Panc1 (cell line): ENCODE data around the gene BLCAP. TPM values are rescaled to one million over a fixed set of nuclear protein-coding genes. Genes with fewer than 3 reads are reported as not detected.

Source experiments
- ATAC-seq: fragments of 200-7000 bp; cut with Tn5 transposase; 2 replicates; pipeline ENCODE4 v1.9.1; 2020; ENCODE audit warnings: mild to moderate bottlenecking, moderate library complexity
- BruUV-seq: library from RNA; stranded (reverse); fragments of 400-500 nt; replicated peaks from 2 replicates; lab custom pipeline; 2021; lab: Mats Ljungman, UMichigan
- CTCF ChIA-PET: fragments of 300-600 bp; sonication (Branson Sonifier 250); formaldehyde crosslinking; loops from one replicate; lab custom pipeline; 2022; ENCODE audit warnings: antibody characterized with exemption; lab: Charles Lee
- POLR2A ChIA-PET: fragments of 300-600 bp; sonication (Branson Sonifier 250); formaldehyde crosslinking; loops from one replicate; lab custom pipeline; 2022; ENCODE audit warnings: antibody characterized with exemption; lab: Charles Lee
- DNase-seq: peaks from one replicate; pipeline ENCODE4 v3.0.0-alpha.2; 2010; ENCODE audit warnings: low read depth, low spot score
- H3K27ac ChIP-seq: 2 replicates; pipeline ENCODE4 v1.5.1; 2011; ENCODE audit warnings: mild to moderate bottlenecking, low read length, inconsistent platforms
- H3K27me3 ChIP-seq: fragments of 200-500 bp; sonication (Bioruptor generic); 2 replicates; pipeline ENCODE4 v1.6.0; 2014; ENCODE audit warnings: low read length, inconsistent platforms; ENCODE audit not compliant: control insufficient read depth, insufficient read depth
- H3K36me3 ChIP-seq: fragments of 200-500 bp; sonication (Bioruptor generic); 2 replicates; pipeline ENCODE4 v1.5.1; 2014; ENCODE audit warnings: inconsistent platforms, mild to moderate bottlenecking, low read length, moderate library complexity; ENCODE audit not compliant: control insufficient read depth, insufficient read depth
- H3K4me1 ChIP-seq: 2 replicates; pipeline ENCODE4 v1.5.1; 2011; ENCODE audit warnings: inconsistent platforms, mild to moderate bottlenecking, low read length, moderate library complexity; ENCODE audit not compliant: control insufficient read depth, insufficient read depth
- H3K4me3 ChIP-seq, 2 experiments: 2 replicates each; pipeline ENCODE4 v1.5.1; 2011 to 2012; ENCODE audit warnings: low read depth in 2 of 2, low read length in 2 of 2, mild to moderate bottlenecking in 2 of 2, inconsistent platforms in 1 of 2, moderate library complexity in 1 of 2
- H3K9me3 ChIP-seq: fragments of 200-500 bp; sonication (Bioruptor generic); 2 replicates; pipeline ENCODE4 v1.5.1; 2014; ENCODE audit warnings: low read depth, mild to moderate bottlenecking, inconsistent platforms, low read length, moderate library complexity; ENCODE audit not compliant: control insufficient read depth, insufficient read depth
- POLR2AphosphoS5 ChIP-seq: IDR thresholded peaks from 2 replicates; pipeline ENCODE4 v1.6.1; 2012; ENCODE audit warnings: mild to moderate bottlenecking, low read depth, low read length, moderate library complexity
- SIN3A ChIP-seq: IDR thresholded peaks from 2 replicates; pipeline ENCODE4 v1.6.1; 2012; ENCODE audit warnings: low read depth, mild to moderate bottlenecking, low read length, moderate library complexity, borderline replicate concordance; ENCODE audit not compliant: insufficient read depth
- TCF7L2 ChIP-seq: IDR thresholded peaks from 2 replicates; pipeline ENCODE4 v1.6.1; 2011; ENCODE audit warnings: mild to moderate bottlenecking, low read depth, low read length, inconsistent platforms
- in situ Hi-C: cut with HindIII; loops from 2 replicates; pipeline ENCODE4 v1.10.0; 2016; ENCODE audit warnings: low sequenced_read_pairs, low pct_unique_long_range_greater_than_20kb
- intact Hi-C: fragments of 100-400 bp; cut with micrococcal nuclease; formaldehyde crosslinking; loops from one replicate; pipeline ENCODE4 v1.10.0; 2022; ENCODE audit not compliant: unreplicated experiment
- total RNA-seq: library from RNA; stranded (reverse); gene quantifications from one replicate; pipeline ENCODE4 v1.2.1, GENCODE V29; 2021; ENCODE audit not compliant: unreplicated experiment
- TF ChIP-seq, protein P1 (sequence below), 2 experiments: IDR thresholded peaks; 2 replicates each; pipeline ENCODE4 v1.6.1; 2011 to 2012; ENCODE audit warnings: low read depth in 2 of 2, control low read depth in 1 of 2, low read length in 1 of 2, mild to moderate bottlenecking in 1 of 2, moderate library complexity in 1 of 2; ENCODE audit not compliant: insufficient read depth in 1 of 2
- TF ChIP-seq, protein P2 (sequence below): fragments of 450-650 bp; IDR thresholded peaks from 2 replicates; pipeline ENCODE4 v1.5.1; 2017; ENCODE audit warnings: mild to moderate bottlenecking

BLCAP gene
- total RNA-seq, 1 experiment from 2014 or later = 50.1 TPM

DNA sequence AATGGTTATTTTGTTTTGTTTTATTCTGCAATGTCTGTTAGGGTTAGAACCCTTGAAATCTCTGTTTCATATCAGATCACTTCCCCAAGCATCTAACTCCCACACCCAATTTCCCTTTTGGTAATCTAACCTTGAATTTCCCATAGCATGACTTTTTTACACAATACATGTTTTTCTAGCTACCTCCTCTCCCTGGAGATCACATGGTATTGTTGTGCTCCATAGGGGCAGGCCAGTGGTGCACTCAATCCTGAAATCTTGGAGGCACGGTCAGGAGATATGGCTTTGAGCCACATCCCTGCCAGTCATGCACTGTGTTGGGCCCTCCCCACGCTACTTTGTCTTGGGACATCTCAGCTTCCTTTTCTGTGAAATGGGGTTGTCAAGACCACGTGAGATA lies 43.3 kb downstream of the BLCAP start:
- in situ Hi-C loops = no loop called here
- ATAC-seq (no peak), DNase-seq (no peak)
- ChIA-PET POLR2A (no interaction called here), CTCF (no interaction called here)
- BruUV-seq = no TSS peak
- Histone ChIP-seq H3K27ac (no peak overlapping the region), H3K9me3 (no peaks in the 10 kb centered on the region), H3K4me1 (no peaks in the 10 kb centered on the region), H3K27me3 (0 out of 2 replicates have a peak, but pooled peaks cover 3% of the 10 kb centered on the region), H3K36me3 (no peaks in the 10 kb centered on the region), H3K4me3 (no peak overlapping the region)
- TF ChIP-seq POLR2AphosphoS5 (no peak), SIN3A (no peak)
- TF ChIP-seq, protein P1, sequence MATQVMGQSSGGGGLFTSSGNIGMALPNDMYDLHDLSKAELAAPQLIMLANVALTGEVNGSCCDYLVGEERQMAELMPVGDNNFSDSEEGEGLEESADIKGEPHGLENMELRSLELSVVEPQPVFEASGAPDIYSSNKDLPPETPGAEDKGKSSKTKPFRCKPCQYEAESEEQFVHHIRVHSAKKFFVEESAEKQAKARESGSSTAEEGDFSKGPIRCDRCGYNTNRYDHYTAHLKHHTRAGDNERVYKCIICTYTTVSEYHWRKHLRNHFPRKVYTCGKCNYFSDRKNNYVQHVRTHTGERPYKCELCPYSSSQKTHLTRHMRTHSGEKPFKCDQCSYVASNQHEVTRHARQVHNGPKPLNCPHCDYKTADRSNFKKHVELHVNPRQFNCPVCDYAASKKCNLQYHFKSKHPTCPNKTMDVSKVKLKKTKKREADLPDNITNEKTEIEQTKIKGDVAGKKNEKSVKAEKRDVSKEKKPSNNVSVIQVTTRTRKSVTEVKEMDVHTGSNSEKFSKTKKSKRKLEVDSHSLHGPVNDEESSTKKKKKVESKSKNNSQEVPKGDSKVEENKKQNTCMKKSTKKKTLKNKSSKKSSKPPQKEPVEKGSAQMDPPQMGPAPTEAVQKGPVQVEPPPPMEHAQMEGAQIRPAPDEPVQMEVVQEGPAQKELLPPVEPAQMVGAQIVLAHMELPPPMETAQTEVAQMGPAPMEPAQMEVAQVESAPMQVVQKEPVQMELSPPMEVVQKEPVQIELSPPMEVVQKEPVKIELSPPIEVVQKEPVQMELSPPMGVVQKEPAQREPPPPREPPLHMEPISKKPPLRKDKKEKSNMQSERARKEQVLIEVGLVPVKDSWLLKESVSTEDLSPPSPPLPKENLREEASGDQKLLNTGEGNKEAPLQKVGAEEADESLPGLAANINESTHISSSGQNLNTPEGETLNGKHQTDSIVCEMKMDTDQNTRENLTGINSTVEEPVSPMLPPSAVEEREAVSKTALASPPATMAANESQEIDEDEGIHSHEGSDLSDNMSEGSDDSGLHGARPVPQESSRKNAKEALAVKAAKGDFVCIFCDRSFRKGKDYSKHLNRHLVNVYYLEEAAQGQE (IDR thresholded peaks at IDR 0.05; ENCODE audit: insufficient read depth in 1 of 2, low read depth in 2 of 2, low read length in 1 of 2) = no peak
- intact Hi-C loops = no loop called here

DNA sequence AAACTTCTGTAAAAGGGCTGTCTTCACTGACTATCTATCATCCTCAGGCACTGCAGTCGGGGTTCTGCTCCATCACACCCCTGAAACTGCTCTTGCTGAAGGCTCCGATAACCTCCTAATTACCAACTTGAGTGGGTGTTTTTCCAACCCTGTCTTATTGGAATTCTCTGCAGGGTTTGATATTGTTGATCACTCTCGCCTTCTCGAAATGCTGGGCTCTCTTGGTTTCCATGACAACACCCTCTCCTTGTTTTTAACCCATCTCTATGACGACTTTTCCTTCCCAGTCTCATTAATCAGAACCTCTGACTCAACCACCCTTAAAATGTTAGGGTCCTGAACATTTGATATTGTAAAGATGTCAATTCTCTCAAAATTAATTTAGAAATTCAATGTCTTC lies 46.1 kb downstream of the BLCAP start:
- Histone ChIP-seq H3K4me3 (no peak overlapping the region), H3K4me1 (no peaks in the 10 kb centered on the region), H3K27me3 (peaks cover 20% of the 10 kb centered on the region), H3K9me3 (no peaks in the 10 kb centered on the region), H3K36me3 (no peaks in the 10 kb centered on the region), H3K27ac (no peak overlapping the region)
- DNase-seq = no peak
- ChIA-PET POLR2A (no interaction called here), CTCF (no interaction called here)
- in situ Hi-C loops (no loop called here), intact Hi-C loops (no loop called here)
- TF ChIP-seq, protein P2, sequence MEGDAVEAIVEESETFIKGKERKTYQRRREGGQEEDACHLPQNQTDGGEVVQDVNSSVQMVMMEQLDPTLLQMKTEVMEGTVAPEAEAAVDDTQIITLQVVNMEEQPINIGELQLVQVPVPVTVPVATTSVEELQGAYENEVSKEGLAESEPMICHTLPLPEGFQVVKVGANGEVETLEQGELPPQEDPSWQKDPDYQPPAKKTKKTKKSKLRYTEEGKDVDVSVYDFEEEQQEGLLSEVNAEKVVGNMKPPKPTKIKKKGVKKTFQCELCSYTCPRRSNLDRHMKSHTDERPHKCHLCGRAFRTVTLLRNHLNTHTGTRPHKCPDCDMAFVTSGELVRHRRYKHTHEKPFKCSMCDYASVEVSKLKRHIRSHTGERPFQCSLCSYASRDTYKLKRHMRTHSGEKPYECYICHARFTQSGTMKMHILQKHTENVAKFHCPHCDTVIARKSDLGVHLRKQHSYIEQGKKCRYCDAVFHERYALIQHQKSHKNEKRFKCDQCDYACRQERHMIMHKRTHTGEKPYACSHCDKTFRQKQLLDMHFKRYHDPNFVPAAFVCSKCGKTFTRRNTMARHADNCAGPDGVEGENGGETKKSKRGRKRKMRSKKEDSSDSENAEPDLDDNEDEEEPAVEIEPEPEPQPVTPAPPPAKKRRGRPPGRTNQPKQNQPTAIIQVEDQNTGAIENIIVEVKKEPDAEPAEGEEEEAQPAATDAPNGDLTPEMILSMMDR = no peak
- no TSS peak for BruUV-seq
- ATAC-seq = no peak

DNA sequence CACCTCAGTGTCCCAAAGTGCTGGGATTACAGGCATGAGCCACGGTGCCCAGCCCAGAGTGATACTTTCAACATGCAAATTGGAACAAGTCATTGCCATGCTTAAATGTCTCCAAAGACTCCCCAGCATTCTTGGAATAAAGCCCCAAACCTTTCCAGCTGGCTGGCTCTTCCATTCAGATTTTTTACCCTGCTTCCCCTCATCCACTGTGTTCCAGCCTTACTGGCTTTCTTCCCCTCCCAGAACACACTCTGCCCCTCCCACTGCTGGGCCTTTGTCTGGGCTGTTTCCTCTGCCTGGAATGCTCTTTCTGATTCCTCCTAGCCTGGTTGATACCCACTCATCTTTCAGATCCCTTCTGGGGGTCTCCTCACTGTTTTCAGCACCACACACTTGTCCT lies 46.8 kb downstream of the BLCAP start:
- TF ChIP-seq, protein P1 (IDR thresholded peaks at IDR 0.05; ENCODE audit: insufficient read depth in 1 of 2, low read depth in 2 of 2, low read length in 1 of 2) = no peak
- TF ChIP-seq, protein P2 = no peak
- TF ChIP-seq TCF7L2 = no peak
- Histone ChIP-seq H3K27ac (no peak overlapping the region), H3K27me3 (peaks cover 22% of the 10 kb centered on the region), H3K36me3 (no peaks in the 10 kb centered on the region), H3K4me3 (no peak overlapping the region), H3K4me1 (no peaks in the 10 kb centered on the region), H3K9me3 (no peaks in the 10 kb centered on the region)
- ChIA-PET CTCF (no interaction called here), POLR2A (no interaction called here)
- no TSS peak for BruUV-seq
- ATAC-seq (no peak), DNase-seq (no peak)
- intact Hi-C loops = no loop called here
- in situ Hi-C loops = no loop called here
